ENCODE measurements around the gene ALG3. TPM values are rescaled to one million over a fixed set of nuclear protein-coding genes. Genes with fewer than 3 reads are reported as not detected.

ALG3 gene
- total RNA-seq, 1 experiment from 2014 or later: 57.3 TPM

GRCh38 chr3:184296616-184297015 is 47.9 kb upstream of the ALG3 start:
- Mint-ChIP-seq H3K27ac (no peak overlapping the region), H3K36me3 (peaks cover 19% of the 10 kb centered on the region), H3K9me3 (no peaks in the 10 kb centered on the region), H3K4me1 (peaks cover 12% of the 10 kb centered on the region), H3K4me3 (no peak overlapping the region), H3K27me3 (ENCODE audit: low read depth) (peaks cover 5% of the 10 kb centered on the region; the same call in 1 of the 2 replicates)
- DNase-seq (ENCODE audit: low spot score) (no peak), ATAC-seq (no peak)
- TF ChIP-seq TP53 (CRISPR knock-in tag; IDR thresholded peaks at IDR 0.05) (no peak), FOXP4 (CRISPR knock-in tag; IDR thresholded peaks at IDR 0.05) (no peak), ELF4 (CRISPR knock-in tag; IDR thresholded peaks at IDR 0.05; ENCODE audit: low read depth) (no peak), NR1H2 (CRISPR knock-in tag; IDR thresholded peaks at IDR 0.05) (no peak)
- TF ChIP-seq, protein P1, sequence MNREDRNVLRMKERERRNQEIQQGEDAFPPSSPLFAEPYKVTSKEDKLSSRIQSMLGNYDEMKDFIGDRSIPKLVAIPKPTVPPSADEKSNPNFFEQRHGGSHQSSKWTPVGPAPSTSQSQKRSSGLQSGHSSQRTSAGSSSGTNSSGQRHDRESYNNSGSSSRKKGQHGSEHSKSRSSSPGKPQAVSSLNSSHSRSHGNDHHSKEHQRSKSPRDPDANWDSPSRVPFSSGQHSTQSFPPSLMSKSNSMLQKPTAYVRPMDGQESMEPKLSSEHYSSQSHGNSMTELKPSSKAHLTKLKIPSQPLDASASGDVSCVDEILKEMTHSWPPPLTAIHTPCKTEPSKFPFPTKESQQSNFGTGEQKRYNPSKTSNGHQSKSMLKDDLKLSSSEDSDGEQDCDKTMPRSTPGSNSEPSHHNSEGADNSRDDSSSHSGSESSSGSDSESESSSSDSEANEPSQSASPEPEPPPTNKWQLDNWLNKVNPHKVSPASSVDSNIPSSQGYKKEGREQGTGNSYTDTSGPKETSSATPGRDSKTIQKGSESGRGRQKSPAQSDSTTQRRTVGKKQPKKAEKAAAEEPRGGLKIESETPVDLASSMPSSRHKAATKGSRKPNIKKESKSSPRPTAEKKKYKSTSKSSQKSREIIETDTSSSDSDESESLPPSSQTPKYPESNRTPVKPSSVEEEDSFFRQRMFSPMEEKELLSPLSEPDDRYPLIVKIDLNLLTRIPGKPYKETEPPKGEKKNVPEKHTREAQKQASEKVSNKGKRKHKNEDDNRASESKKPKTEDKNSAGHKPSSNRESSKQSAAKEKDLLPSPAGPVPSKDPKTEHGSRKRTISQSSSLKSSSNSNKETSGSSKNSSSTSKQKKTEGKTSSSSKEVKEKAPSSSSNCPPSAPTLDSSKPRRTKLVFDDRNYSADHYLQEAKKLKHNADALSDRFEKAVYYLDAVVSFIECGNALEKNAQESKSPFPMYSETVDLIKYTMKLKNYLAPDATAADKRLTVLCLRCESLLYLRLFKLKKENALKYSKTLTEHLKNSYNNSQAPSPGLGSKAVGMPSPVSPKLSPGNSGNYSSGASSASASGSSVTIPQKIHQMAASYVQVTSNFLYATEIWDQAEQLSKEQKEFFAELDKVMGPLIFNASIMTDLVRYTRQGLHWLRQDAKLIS (CRISPR knock-in tag; IDR thresholded peaks at IDR 0.05; ENCODE audit: borderline replicate concordance): no peak
- CTCF ChIA-PET: interaction anchor here (0.7 kb wide), 1 partner anchor 1315 kb away, joined by 3 read pairs; no protein-coding TSS in a partner anchor
- POLR2A ChIA-PET: interaction anchor here (0.6 kb wide), 1 partner anchor 407 kb away, joined by 4 read pairs; no protein-coding TSS in a partner anchor

- Mint-ChIP-seq H3K4me3 (no peak overlapping the region), H3K27ac (no peak overlapping the region), H3K27me3 (ENCODE audit: low read depth) (peaks cover 5% of the 10 kb centered on the region; the same call in 1 of the 2 replicates), H3K36me3 (peaks cover 13% of the 10 kb centered on the region), H3K9me3 (no peaks in the 10 kb centered on the region), H3K4me1 (peaks cover 12% of the 10 kb centered on the region)
- ATAC-seq (no peak), DNase-seq (ENCODE audit: low spot score) (no peak)
- ChIA-PET POLR2A (no interaction called here), CTCF (no interaction called here)
- TF ChIP-seq, protein P2, sequence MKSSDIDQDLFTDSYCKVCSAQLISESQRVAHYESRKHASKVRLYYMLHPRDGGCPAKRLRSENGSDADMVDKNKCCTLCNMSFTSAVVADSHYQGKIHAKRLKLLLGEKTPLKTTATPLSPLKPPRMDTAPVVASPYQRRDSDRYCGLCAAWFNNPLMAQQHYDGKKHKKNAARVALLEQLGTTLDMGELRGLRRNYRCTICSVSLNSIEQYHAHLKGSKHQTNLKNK (CRISPR knock-in tag; IDR thresholded peaks at IDR 0.05): no peak
- TF ChIP-seq TCF7 (CRISPR knock-in tag; IDR thresholded peaks at IDR 0.05; ENCODE audit: low read depth): no peak
- no peak for TF ChIP-seq SP1 (CRISPR knock-in tag; conservative IDR thresholded peaks at IDR 0.05)
- TF ChIP-seq SMAD4 (CRISPR knock-in tag; IDR thresholded peaks at IDR 0.05): no peak
- TF ChIP-seq NFE2L1 (CRISPR knock-in tag; IDR thresholded peaks at IDR 0.05): no peak
- no peak for TF ChIP-seq ZNF232 (CRISPR knock-in tag; IDR thresholded peaks at IDR 0.05)
- TF ChIP-seq NFATC4 (CRISPR knock-in tag; IDR thresholded peaks at IDR 0.05): no peak
- TF ChIP-seq GTF2I (CRISPR knock-in tag; conservative IDR thresholded peaks at IDR 0.05): no peak
- no peak for TF ChIP-seq FOXJ3 (CRISPR knock-in tag; IDR thresholded peaks at IDR 0.05; ENCODE audit: borderline replicate concordance)
- no peak for TF ChIP-seq KAT7 (CRISPR knock-in tag; IDR thresholded peaks at IDR 0.05; ENCODE audit: borderline replicate concordance)
- no peak for TF ChIP-seq ZNF416 (CRISPR knock-in tag; IDR thresholded peaks at IDR 0.05)
- no peak for TF ChIP-seq ZBTB43 (CRISPR knock-in tag; IDR thresholded peaks at IDR 0.05)
Observed at GRCh38 chr3:184295771-184296170, 47.0 kb upstream of the ALG3 start.

Measured in WTC11 (cell line).